Peyer's patch (tissue), 4 donors: Measurements from ENCODE around the gene PCNX2. TPM values are rescaled to one million over a fixed set of nuclear protein-coding genes. Genes with fewer than 3 reads are reported as not detected.

Experiments
- DNase-seq, 3 donors: peaks; one replicate each; pipeline ENCODE4 v3.0.0-alpha.2; 2017 to 2019
- H3K27ac ChIP-seq, 4 donors: fragments of 200-600 bp; sonication (generic); one replicate each; pipeline ENCODE4 v1.5.1; 2016 to 2019
- H3K27me3 ChIP-seq, 2 donors: fragments of 200-600 bp; sonication (generic); one replicate each; pipeline ENCODE4 v1.5.1; 2019
- H3K36me3 ChIP-seq, 3 donors: fragments of 200-600 bp; sonication (generic); one replicate each; pipeline ENCODE4 v1.5.1; 2016 to 2019
- H3K4me1 ChIP-seq, 4 donors: fragments of 200-600 bp; sonication (generic); one replicate each; pipeline ENCODE4 v1.5.1; 2016 to 2019
- H3K4me3 ChIP-seq, 4 donors: fragments of 200-600 bp; sonication (generic); 1 replicate in 3 of 4; 2 replicates in 1 of 4; pipeline ENCODE4 v1.5.1; 2016 to 2019; ENCODE audit warnings: mild to moderate bottlenecking in 1 of 4
- H3K9me3 ChIP-seq, 4 donors: fragments of 200-600 bp; sonication (generic); one replicate each; pipeline ENCODE4 v1.5.1; 2016 to 2019; ENCODE audit warnings: mild to moderate bottlenecking in 1 of 4
- POLR2A ChIP-seq, 2 donors: fragments of 450-650 bp; IDR thresholded peaks; one replicate each; pipeline ENCODE4 v1.5.1; 2017; ENCODE audit warnings: antibody characterized with exemption in 2 of 2, mild to moderate bottlenecking in 2 of 2, moderate library complexity in 2 of 2
- total RNA-seq, 4 donors: library from RNA; depleted of rRNA; stranded (reverse); fragments of >200 nt; gene quantifications; one replicate each; pipeline ENCODE4 v1.1.0, GENCODE V29; 2016
- TF ChIP-seq, protein P1 (sequence below), 6 experiments: fragments of 450-650 bp in 4 of 6; fragments of 200-600 bp in 2 of 6; sonication (generic) in 1 of 6; IDR thresholded peaks; one replicate each; pipeline ENCODE4 v1.5.1; 2017 to 2019; ENCODE audit warnings: antibody characterized with exemption in 6 of 6, mild to moderate bottlenecking in 3 of 6, moderate library complexity in 1 of 6

PCNX2 gene
- total RNA-seq, 4 donors from 2014 or later: 6.3 to 79.2 (median 18.9) TPM

GRCh38 chr1:233245191-233245765 lies 50.2 kb downstream of the PCNX2 start:
- TF ChIP-seq, protein P1, sequence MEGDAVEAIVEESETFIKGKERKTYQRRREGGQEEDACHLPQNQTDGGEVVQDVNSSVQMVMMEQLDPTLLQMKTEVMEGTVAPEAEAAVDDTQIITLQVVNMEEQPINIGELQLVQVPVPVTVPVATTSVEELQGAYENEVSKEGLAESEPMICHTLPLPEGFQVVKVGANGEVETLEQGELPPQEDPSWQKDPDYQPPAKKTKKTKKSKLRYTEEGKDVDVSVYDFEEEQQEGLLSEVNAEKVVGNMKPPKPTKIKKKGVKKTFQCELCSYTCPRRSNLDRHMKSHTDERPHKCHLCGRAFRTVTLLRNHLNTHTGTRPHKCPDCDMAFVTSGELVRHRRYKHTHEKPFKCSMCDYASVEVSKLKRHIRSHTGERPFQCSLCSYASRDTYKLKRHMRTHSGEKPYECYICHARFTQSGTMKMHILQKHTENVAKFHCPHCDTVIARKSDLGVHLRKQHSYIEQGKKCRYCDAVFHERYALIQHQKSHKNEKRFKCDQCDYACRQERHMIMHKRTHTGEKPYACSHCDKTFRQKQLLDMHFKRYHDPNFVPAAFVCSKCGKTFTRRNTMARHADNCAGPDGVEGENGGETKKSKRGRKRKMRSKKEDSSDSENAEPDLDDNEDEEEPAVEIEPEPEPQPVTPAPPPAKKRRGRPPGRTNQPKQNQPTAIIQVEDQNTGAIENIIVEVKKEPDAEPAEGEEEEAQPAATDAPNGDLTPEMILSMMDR (IDR thresholded peaks at IDR 0.05): no peak
- TF ChIP-seq POLR2A (IDR thresholded peaks at IDR 0.05): no peak
- Histone ChIP-seq H3K27ac (no peak overlapping the region), H3K4me1 (peaks cover 0 to 30% (median 0%) of the 10 kb centered on the region in 4 donors), H3K9me3 (no peaks in the 10 kb centered on the region), H3K4me3 (no peak overlapping the region), H3K27me3 (no peaks in the 10 kb centered on the region), H3K36me3 (no peaks in the 10 kb centered on the region)
- no peak for DNase-seq

GRCh38 chr1:233244183-233244582 lies 51.3 kb downstream of the PCNX2 start:
- TF ChIP-seq POLR2A (IDR thresholded peaks at IDR 0.05): no peak
- TF ChIP-seq, protein P1 (IDR thresholded peaks at IDR 0.05): no peak
- Histone ChIP-seq H3K4me3 (no peak overlapping the region), H3K27me3 (no peaks in the 10 kb centered on the region), H3K36me3 (no peaks in the 10 kb centered on the region), H3K4me1 (peaks cover 0 to 30% (median 0%) of the 10 kb centered on the region in 4 donors), H3K27ac (peak overlapping the region in 2 of 4 donors; percentile 10 to 42), H3K9me3 (no peaks in the 10 kb centered on the region)
- DNase-seq: peak in 1 of 3 donors; percentile 53

GRCh38 chr1:233242827-233243483 lies 52.6 kb downstream of the PCNX2 start:
- H3K27me3 ChIP-seq: no peaks in the 10 kb centered on the region
- no peak for DNase-seq
- H3K4me3 ChIP-seq: no peak overlapping the region
- H3K27ac ChIP-seq: peak overlapping the region in 2 of 4 donors; percentile 46 to 56
- H3K36me3 ChIP-seq: no peaks in the 10 kb centered on the region
- TF ChIP-seq, protein P1 (IDR thresholded peaks at IDR 0.05): no peak
- no peak for TF ChIP-seq POLR2A (IDR thresholded peaks at IDR 0.05)
- peaks cover 0 to 30% (median 0%) of the 10 kb centered on the region in 4 donors for H3K4me1 ChIP-seq
- no peaks in the 10 kb centered on the region for H3K9me3 ChIP-seq

DNA sequence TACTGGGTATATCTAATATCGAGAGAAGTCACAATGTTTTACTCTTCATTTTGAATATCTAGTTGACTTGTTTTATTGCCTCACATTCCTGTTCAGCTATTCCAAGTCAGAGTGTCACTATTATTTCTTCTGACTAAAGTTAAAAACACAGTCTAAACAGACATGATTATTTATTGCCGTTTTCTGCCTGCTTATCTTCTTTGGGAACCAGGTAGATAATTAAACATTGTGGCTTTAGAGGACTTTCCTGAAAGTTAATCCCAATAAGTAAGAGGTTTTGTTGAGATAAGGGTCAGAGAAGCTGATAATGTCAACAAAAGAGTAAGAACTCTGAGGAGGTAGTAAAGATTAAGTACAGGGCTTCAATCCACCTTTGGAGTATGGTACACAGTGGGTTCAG lies 53.8 kb downstream of the PCNX2 start:
- TF ChIP-seq POLR2A (IDR thresholded peaks at IDR 0.05): no peak
- TF ChIP-seq, protein P1 (IDR thresholded peaks at IDR 0.05): no peak
- H3K27me3 ChIP-seq: no peaks in the 10 kb centered on the region
- DNase-seq: no peak

DNA sequence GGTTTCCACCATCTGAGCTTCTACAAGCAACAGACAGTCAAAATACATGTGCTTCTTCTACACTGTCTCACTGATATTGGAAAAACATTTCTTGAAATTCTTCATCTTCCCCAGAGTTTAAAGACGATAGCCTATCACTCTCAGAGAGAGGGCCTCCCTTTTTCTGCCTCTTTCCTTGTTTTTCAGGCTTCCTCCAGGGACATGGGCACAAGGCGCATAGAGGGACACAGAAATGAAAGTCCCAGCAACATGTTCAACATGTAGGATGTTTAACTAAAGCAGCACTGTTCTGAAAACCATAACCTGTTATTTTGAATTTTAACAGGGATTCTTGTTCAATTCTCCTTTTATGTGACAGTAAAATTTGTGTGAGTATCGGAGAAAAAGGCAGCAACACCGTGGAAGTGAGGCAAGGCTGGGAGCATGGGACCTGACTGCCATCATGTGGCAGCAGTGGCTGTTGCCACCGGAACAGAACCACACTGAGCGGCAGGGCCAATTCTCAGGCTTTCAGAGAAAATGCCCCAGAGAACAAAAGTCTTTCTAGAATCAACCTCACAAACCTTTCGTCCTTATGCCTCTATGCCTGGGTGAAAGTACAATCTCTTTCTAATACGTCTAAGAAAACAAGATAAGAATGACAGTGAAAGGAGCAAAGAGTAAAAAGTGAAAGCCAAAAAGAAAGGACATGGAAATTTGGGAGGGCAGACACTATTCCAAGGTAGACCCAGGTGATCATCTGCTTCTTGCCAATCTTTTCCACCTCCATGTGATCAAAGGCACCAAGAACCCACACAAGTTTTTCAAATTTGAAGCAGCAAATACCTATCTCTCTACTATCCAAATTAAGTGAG lies 54.5 kb downstream of the PCNX2 start:
- TF ChIP-seq POLR2A (IDR thresholded peaks at IDR 0.05): no peak
- TF ChIP-seq, protein P1 (IDR thresholded peaks at IDR 0.05): peak in 4 of 6 experiments; percentile 52 to 88 (median 85)
- Histone ChIP-seq H3K4me1 (peaks cover 0 to 30% (median 0%) of the 10 kb centered on the region in 4 donors), H3K27me3 (no peaks in the 10 kb centered on the region), H3K4me3 (peak overlapping the region in 2 of 4 donors; percentile 15 to 24), H3K9me3 (no peaks in the 10 kb centered on the region), H3K27ac (no peak overlapping the region), H3K36me3 (no peaks in the 10 kb centered on the region)
- peak in 2 of 3 donors; percentile 67 to 72 for DNase-seq

More for the DNA sequence above, 53.8 kb downstream of the PCNX2 start:
- H3K9me3 ChIP-seq: no peaks in the 10 kb centered on the region
- peaks cover 0 to 30% (median 0%) of the 10 kb centered on the region in 4 donors for H3K4me1 ChIP-seq
- no peaks in the 10 kb centered on the region for H3K36me3 ChIP-seq
- no peak overlapping the region for H3K27ac ChIP-seq
- H3K4me3 ChIP-seq: no peak overlapping the region
